HG03575 (cell line): ENCODE measurements around the gene YY2.
A peak's percentile ranks its signal among the peaks of the same experiment; 100 is the strongest.
"Not testable (repeated sequence)": the region's sequence is repeated elsewhere in the genome, so short reads cannot be mapped to it uniquely, and the experiment has no call there.

ENCODE experiments used
- ATAC-seq: cut with Tn5 transposase; IDR thresholded peaks from one replicate; pipeline ENCODE4 v1.9.1; 2021; ENCODE audit not compliant: unreplicated experiment, insufficient number of reproducible peaks, low FRiP score; ENCODE audit errors: extremely low read depth

Gene YY2

GRCh38 chrX:21855937-21856415 is at the start of gene YY2:
TSS of gene YY2 (plus strand) at chrX:21855987. CDS start at chrX:21856485, 498 bp downstream.
- no peak for ATAC-seq

GRCh38 chrX:21806691-21807090 is 49.1 kb upstream of the YY2 start:
- ATAC-seq = no peak

- no peak for ATAC-seq
These were observed 44.0 kb upstream of the YY2 start for GRCh38 chrX:21811832-21812231.

GRCh38 chrX:21812628-21813027 is 43.2 kb upstream of the YY2 start:
- ATAC-seq = no peak

GRCh38 chrX:21813612-21814368 is 42.0 kb upstream of the YY2 start:
- ATAC-seq = no peak

GRCh38 chrX:21816136-21816535 is 39.7 kb upstream of the YY2 start:
- ATAC-seq = no peak

GRCh38 chrX:21820170-21820569 is 35.6 kb upstream of the YY2 start:
- not testable (repeated sequence) for ATAC-seq

GRCh38 chrX:21821875-21822274 is 33.9 kb upstream of the YY2 start:
- no peak for ATAC-seq

- no peak for ATAC-seq
These were observed 24.3 kb upstream of the YY2 start for GRCh38 chrX:21831496-21831895.

GRCh38 chrX:21837056-21837455 is 18.7 kb upstream of the YY2 start:
- no peak for ATAC-seq

- ATAC-seq = no peak
These were observed 16.9 kb upstream of the YY2 start for GRCh38 chrX:21838937-21839333.

GRCh38 chrX:21839334-21840192 is 16.2 kb upstream of the YY2 start, which contains the start of gene MBTPS2:
TSS of gene MBTPS2 (plus strand) at chrX:21839617. CDS start at chrX:21839735, 118 bp downstream.
- ATAC-seq = peak; percentile 63

- no peak for ATAC-seq
These were observed 15.6 kb upstream of the YY2 start for GRCh38 chrX:21840193-21840545.

- no peak for ATAC-seq
These were observed 12.6 kb upstream of the YY2 start for GRCh38 chrX:21843179-21843578.

GRCh38 chrX:21845096-21845495 is 10.7 kb upstream of the YY2 start:
- no peak for ATAC-seq

GRCh38 chrX:21847342-21847741 is 8.4 kb upstream of the YY2 start:
- ATAC-seq = no peak

GRCh38 chrX:21853578-21853977 is 2.2 kb upstream of the YY2 start:
- ATAC-seq = no peak

- no peak for ATAC-seq
These were observed 717 bp downstream of the YY2 start for GRCh38 chrX:21856504-21856903.

- no peak for ATAC-seq
These were observed 7.5 kb downstream of the YY2 start for GRCh38 chrX:21863241-21863640.

GRCh38 chrX:21865436-21865835 is 9.6 kb downstream of the YY2 start:
- ATAC-seq = no peak
